Choroid plexus epithelial cell (primary cell): ENCODE measurements around the gene ZNF280D.

Experiments used
- DNase-seq: peaks from one replicate; pipeline ENCODE4 v3.0.0-alpha.2; 2010; ENCODE audit warnings: low read depth
- H3K4me3 ChIP-seq: 2 replicates; pipeline ENCODE4 v1.5.1; 2011; ENCODE audit warnings: low read depth, mild to moderate bottlenecking, control low read depth, low read length, moderate library complexity
- TF ChIP-seq, protein P1 (sequence below): conservative IDR thresholded peaks from 2 replicates; pipeline ENCODE4 v1.5.1; 2011; ENCODE audit warnings: low read depth, mild to moderate bottlenecking, control low read depth, inconsistent platforms, low read length, moderate library complexity

Gene ZNF280D

DNA sequence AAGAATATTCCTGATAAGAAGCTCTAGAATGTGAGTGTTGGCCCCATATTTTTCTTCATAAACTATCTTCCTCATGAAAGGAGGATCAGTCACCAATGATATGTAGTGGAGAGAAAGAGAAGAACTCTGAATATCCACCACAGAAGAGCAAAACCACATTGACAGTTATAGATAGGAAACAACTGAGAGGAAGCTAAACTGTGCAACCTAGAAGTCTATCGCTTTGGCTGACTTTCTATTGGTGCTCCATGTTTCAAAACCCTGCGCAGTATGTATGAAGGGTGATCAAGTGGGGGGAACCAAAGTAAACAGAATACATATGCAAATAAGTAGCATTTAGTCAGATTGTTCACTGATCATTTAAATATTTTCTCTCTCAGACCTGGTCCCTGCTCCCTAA, 41.0 kb upstream of the ZNF280D start:
- H3K4me3 ChIP-seq = no peak overlapping the region
- TF ChIP-seq, protein P1, sequence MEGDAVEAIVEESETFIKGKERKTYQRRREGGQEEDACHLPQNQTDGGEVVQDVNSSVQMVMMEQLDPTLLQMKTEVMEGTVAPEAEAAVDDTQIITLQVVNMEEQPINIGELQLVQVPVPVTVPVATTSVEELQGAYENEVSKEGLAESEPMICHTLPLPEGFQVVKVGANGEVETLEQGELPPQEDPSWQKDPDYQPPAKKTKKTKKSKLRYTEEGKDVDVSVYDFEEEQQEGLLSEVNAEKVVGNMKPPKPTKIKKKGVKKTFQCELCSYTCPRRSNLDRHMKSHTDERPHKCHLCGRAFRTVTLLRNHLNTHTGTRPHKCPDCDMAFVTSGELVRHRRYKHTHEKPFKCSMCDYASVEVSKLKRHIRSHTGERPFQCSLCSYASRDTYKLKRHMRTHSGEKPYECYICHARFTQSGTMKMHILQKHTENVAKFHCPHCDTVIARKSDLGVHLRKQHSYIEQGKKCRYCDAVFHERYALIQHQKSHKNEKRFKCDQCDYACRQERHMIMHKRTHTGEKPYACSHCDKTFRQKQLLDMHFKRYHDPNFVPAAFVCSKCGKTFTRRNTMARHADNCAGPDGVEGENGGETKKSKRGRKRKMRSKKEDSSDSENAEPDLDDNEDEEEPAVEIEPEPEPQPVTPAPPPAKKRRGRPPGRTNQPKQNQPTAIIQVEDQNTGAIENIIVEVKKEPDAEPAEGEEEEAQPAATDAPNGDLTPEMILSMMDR = no peak
- no peak for DNase-seq

DNA sequence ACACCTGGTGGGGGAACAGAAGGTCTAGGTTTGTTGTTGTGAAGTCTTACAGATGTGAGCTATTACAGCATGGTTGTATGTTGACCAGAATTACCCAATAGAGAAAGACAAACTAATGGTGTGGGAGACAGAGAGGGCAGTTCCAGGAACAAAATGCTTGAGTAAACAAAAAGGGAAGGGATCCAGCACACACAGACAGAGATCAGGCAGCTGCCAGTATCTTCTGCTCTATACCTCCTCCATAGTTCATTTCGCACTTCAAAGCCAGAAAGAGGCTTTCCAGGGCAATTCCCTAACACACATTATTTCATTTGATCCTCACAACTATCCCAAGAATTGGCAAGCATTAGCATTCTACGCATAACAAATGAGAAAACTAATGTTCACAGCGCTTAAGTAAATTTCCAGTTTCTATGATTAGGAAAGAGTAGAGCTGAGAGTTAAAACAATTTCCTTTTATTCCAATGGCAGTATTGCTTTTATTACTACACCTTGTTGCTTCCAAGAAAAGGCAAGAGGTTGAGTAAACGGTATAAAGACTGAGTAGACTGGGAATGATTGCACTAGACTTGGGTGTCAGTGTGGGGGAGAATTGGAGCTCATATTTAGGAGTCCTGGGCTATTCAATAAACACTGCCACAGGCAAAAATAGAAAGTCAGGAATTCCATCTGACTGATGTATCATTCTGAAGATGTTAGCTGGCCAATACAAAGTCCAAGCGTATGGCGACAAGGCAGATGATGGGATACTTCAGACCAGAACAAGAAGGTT, 39.7 kb upstream of the ZNF280D start:
- H3K4me3 ChIP-seq = no peak overlapping the region
- peak; percentile 68 for DNase-seq
- TF ChIP-seq, protein P1 = no peak

DNA sequence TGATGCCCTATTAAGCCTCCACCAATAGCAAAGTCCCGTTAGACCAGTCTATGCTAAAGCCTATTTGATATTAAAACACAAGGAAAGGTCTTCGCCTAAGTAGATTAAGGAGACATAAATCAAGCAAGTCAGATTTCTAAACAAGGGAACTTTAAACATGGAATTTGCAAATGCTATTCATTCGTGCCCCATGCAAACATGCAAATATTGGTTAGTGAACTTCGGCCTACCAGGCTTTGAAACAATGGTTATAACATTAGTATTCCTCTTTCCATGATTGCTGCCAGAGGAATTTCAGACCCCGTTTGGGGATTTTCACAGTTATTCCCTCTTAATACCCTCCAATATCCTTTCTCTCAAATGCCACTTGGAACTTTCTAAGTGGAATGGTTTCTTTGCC, 36.9 kb upstream of the ZNF280D start:
- H3K4me3 ChIP-seq = no peak overlapping the region
- TF ChIP-seq, protein P1 = no peak
- no peak for DNase-seq

DNA sequence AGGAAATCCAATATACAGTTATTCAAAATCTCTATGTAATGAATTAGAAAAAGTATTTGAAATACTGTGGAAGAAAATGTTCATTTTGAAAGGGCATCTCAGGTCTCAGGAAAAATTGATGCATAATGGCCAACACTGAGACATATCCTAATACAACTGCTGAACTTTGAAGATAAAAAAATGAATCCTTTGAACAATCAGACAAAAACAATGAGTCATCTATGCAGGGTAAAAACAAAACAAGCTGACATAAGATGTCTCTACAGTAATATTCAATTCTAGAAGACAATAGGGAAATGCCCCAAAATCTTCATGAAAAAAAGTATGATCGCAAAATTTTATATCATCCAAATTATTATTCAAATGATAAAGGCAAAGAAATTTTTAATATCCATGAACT, 34.0 kb upstream of the ZNF280D start:
- TF ChIP-seq, protein P1 = no peak
- peak; percentile 51 for DNase-seq

DNA sequence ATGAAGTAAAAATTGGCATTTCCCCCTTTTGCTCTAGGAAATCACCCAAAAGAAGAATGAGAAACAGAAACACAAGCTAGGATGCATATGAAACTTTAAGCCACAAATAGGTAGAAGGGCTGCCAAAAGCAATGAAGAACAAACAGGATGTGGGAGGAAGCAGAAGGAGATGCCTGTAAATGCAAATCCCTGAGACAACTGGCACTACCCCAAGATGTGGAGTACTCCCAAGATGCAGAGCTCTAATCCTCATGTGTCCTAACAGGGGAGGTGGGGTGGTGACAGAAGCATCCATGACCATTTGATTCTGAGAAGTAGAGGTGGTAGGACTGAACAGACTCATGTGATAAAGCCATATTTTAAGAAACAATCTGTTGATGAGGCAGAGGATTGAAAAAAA, 31.9 kb upstream of the ZNF280D start:
- H3K4me3 ChIP-seq = no peak overlapping the region
- DNase-seq = peak; percentile 83
- TF ChIP-seq, protein P1 = no peak

More for the DNA sequence above, 34.0 kb upstream of the ZNF280D start:
- no peak overlapping the region for H3K4me3 ChIP-seq

DNA sequence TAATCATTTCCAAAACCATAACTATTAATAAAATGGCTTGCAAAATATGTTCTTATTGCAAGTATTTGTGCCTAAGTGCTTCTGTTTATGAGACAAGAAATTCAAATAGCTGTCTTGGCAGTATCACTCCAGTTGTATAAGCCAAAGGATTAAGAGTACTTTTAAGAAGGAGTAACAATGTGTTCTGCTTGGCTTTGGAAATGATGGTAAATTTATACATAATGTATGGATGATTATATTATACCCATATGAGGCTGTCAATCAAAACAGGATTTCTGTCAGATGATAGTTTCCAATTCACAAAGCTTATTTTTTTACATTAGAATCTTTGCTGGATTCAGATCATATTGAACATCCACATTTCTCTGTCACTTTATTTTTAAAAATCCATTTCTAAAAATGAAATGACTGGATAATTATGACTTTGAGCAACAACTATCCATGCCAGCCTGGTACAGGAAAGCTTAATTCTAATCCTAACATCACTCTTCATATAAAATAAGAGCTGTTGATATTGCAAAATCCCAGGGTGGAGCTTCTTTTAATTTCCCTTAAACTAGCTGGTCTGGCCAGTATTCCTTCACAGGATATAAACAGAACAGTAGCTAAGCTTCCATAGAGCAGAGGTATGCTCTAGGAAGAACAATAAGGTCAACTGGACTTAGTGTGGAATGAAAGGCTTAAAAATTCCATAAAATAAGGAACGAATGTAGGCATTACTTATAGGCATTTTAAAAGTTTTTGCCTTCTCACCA, 30.0 kb upstream of the ZNF280D start:
- TF ChIP-seq, protein P1 = no peak
- no peak overlapping the region for H3K4me3 ChIP-seq
- no peak for DNase-seq
